ENCODE data around the gene BHLHE23.

GRCh38 chr20:63025534-63026331 is 19.0 kb upstream of the BHLHE23 start:
- TF ChIP-seq CTCF (conservative IDR thresholded peaks at IDR 0.05 in 1 of 2, IDR thresholded peaks at IDR 0.05 in 1 of 2; ENCODE audit: low read depth in 1 of 2, low read length in 2 of 2): no peak
- peak; percentile 37 for TF ChIP-seq EZH2 (IDR thresholded peaks at IDR 0.05; ENCODE audit: low read length, missing control alignments)
